ENCODE results near the gene WDR88. TPM values are rescaled to one million over a fixed set of nuclear protein-coding genes. Genes with fewer than 3 reads are reported as not detected.
A peak's percentile ranks its signal among the peaks of the same experiment; 100 is the strongest.
"Not testable (repeated sequence)": the region's sequence is repeated elsewhere in the genome, so short reads cannot be mapped to it uniquely, and the experiment has no call there.

Gene WDR88
- total RNA-seq, 1 donor from 2014 or later: not detected

GRCh38 chr19:33129901-33130300 lies 2.0 kb upstream of the WDR88 start:
- no peak for DNase-seq (ENCODE audit: low read depth)

DNA sequence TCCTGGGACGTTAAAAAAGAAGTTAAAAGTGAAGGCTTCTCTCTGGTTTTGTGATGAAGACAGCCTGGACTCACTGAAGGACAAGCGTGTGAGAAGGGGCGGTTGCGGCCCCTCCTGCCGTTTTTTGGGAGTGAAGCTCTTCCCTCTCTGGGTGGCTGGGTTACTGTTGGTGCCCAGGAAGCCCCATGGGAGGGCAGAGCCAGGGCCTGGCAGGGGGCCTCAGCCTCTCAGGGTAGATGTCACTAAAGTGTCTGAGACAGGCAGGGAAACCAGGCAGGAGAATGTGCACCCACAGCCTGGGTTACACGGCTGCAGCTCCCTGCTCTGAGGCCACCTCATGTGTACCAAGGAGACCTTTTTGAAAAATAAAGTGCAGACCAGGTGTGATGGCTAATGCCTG lies 1.5 kb upstream of the WDR88 start:
- DNase-seq (ENCODE audit: low read depth): no peak

GRCh38 chr19:33132425-33132824 lies 511 bp downstream of the WDR88 start:
- DNase-seq (ENCODE audit: low read depth): no peak

DNA sequence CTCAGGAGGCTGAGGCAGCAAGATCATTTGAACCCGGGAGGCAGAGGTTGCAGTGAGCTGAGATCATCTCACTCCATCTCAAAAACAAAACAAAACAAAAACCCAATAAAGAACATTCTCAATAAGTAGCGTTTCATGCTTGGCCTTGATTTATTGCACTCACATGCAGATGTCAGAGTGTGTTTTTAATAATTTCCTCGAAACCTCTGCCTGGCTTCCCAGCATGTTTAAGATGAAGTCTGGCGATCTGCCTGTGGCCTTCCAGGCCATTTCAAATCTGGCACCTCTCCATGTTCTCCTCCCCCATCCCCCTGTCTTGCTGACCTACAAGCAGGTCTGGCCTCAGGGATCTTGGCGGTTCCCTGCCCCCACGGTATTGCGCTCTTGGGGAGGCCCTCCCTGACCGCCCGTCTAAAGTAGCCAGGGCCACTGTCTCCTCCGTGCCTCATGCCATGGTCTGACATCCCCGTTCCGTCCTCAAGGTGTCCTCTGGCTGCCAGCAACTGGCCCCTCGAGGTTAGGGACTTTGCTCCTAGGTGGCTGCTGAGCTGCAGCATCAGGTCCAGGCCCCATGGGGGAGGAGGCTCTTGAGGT lies 1.6 kb downstream of the WDR88 start:
- DNase-seq (ENCODE audit: low read depth): no peak

DNA sequence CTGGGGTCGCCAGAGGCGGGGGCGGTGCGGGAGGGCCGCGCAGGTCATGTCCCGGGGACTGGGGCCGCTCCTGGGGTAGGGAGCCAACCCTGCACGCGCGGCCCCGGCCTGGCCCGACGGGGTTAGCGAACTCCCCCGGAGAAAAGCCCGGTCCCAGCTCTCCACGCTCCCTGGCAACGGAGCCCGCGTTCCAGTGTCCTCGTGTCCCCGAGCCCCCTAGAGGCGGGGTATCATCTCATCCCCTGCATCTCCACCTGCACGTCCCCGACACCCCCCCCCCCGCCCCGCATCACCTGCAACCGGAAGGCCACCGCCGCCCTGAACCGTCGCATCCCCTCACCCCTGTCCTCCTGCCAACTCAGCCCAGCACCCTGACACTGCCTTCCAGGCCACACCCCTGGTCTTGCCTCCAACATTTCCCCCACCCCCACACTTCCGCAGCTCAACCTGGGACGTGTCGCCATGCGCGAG lies 2.7 kb downstream of the WDR88 start:
- no peak for DNase-seq (ENCODE audit: low read depth)

GRCh38 chr19:33139165-33139564 lies 7.3 kb downstream of the WDR88 start:
- no peak for DNase-seq (ENCODE audit: low read depth)

GRCh38 chr19:33143897-33144405 lies 12.0 kb downstream of the WDR88 start:
- DNase-seq (ENCODE audit: low read depth): peak; percentile 19

GRCh38 chr19:33146209-33146608 lies 14.3 kb downstream of the WDR88 start:
- DNase-seq (ENCODE audit: low read depth): no peak

DNA sequence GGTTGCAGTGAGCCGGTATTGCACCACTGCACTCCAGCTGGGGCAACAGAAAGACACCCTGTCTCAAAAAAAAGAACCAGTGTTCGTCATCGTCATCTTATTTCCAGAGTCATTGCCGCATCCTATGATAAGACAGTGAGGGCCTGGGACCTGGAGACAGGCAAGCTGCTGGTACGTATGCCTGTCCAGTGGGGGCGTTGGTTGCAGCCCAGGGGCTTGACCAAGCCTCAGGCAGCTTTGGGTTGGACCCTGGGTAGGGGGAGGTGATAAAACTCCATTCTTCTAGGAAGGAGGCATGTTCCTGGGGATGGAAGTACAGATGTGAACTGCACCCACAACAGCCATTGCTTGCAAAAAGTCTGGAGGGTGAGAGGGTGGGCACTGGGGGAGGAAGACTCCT lies 15.6 kb downstream of the WDR88 start:
- DNase-seq (ENCODE audit: low read depth): no peak

GRCh38 chr19:33150852-33151518 lies 19.1 kb downstream of the WDR88 start:
- DNase-seq (ENCODE audit: low read depth): no peak

DNA sequence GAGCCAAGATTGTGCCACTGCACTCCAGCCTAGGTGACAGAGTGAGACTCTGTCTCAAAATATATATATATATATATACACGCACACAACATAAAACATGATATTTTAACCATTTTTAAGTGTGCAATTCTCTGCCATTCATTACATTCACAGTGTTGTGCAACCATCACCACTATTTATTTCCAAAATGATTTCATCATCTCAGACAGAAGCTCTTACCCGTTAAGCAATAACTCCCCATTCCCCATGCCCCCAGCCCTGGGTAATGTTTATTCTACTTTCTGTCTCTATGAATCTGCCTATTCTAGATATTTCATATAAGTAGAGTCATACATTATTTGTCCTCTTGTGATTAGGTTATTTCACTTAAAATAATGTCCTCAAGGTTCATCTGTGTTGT lies 20.3 kb downstream of the WDR88 start:
- DNase-seq (ENCODE audit: low read depth): no peak

DNA sequence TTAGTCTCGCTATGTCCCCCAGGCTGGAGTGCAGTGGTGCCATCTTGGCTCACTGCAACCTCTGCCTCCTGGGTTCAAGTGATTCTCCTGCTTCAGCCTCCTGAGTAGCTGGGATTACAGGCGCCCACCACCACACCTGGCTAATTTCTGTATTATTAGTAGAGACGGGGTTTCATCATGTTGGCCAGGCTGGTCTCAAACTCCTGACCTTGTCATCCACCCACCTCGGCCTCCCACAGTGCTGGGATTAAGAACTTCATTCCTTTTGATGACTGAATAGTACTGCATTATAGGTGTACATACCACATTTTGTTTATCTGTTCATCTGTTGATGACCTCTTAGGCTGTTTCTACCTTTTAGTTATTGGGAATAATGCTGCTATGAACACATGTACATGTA lies 20.7 kb downstream of the WDR88 start:
- not testable (repeated sequence) for DNase-seq (ENCODE audit: low read depth)

DNA sequence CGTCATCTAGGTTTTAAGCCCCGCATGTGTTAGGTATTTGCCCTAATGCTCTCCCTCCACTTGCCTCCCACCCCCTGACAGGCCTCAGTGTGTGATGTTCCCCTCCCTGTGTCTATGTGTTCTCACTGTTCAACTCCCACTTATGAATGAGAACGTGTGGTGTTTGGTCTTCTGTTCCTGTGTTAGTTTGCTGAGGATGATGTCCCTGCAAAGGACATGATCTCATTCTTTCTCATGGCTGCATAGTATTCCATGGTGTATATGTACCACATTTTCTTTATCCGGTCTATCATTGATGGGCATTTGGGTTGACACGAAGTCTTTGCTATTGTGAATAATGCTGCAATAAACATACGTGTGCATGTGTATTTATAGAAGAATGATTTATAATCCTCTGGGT lies 22.4 kb downstream of the WDR88 start:
- DNase-seq (ENCODE audit: low read depth): not testable (repeated sequence)

DNA sequence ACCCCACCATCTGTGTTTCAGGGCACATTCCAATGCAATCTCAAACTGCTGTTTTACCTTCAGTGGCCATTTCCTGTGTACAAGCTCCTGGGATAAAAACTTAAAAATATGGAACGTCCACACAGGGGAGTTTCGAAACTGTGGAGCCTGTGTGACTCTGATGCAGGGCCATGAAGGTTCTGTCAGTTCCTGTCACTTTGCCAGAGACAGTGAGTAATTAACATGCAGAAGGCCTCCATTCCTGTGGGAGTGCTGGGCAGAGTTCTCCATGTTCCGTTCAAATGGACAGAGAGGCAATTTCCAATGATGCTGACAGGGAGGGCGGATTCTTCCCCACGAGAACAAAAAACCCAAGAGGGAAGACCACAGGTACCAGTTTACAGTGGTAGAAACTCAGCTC lies 24.4 kb downstream of the WDR88 start:
- peak; percentile 5 for DNase-seq (ENCODE audit: low read depth)

- no peak for DNase-seq (ENCODE audit: low read depth)
Measured at GRCh38 chr19:33157906-33158305, 26.0 kb downstream of the WDR88 start.

DNA sequence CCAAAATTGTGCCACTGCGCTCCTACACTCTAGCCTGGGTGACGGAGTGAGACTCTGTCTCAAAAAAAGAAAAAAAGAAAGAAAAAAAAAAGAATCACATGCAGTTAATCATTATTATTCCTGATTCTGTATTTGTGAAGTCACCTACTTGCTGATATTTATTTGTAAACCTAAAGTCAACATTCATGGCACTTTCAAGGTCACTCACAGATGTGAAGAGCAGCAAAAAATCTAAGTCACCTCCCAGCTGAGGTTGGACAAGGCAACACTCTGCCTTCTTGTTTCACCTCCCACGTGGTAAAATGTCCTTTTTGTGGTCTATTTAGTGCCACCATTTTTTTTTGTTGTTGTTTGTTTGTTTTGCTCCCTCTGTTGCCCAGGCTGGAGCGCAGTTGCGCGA lies 26.5 kb downstream of the WDR88 start:
- no peak for DNase-seq (ENCODE audit: low read depth)

GRCh38 chr19:33159149-33159548 lies 27.2 kb downstream of the WDR88 start:
- no peak for DNase-seq (ENCODE audit: low read depth)

- DNase-seq (ENCODE audit: low read depth): no peak
Measured at GRCh38 chr19:33159893-33160292, 28.0 kb downstream of the WDR88 start.

DNA sequence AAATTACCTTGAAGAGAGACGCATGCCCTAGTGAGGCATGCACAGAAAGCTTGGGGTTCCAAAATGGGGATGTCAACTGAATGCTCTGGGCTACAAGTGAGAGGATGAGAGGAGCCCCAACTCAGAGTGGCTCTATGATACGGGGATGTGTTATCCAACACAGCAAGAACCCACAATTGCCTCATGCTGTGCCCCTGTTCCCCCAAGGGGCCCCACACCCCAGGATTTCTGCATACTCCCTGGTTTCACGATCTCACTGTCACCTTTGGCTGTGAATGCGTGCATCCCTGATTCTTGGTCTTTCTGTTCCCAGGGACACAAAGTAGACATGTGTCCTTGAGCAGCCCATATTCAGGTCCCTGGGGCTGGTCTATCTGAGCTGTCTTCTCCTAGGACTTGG lies 29.3 kb downstream of the WDR88 start:
- DNase-seq (ENCODE audit: low read depth): no peak

DNA sequence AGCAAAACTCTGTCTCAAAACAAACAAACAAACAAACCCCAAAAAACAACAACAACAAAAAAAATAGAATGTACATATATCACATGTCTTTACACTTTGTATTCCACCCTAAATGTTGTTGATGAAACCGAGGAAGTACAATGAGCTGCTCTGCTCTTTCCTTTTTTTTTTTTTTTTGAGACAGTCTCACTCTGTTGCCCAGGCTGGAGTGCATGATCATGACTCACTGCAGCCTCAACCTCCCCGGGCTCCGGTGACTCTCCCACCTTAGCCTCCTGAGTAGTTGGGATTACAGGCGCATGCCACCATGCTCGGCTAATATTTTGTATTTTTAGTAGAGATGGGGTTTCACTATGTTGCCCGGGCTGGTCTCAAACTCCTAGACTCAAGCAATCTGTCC lies 31.6 kb downstream of the WDR88 start:
- peak; percentile 11 for DNase-seq (ENCODE audit: low read depth)

GRCh38 chr19:33166037-33166436 lies 34.1 kb downstream of the WDR88 start:
- not testable (repeated sequence) for DNase-seq (ENCODE audit: low read depth)

GRCh38 chr19:33167438-33167837 lies 35.5 kb downstream of the WDR88 start:
- DNase-seq (ENCODE audit: low read depth): no peak

- DNase-seq (ENCODE audit: low read depth): no peak
Measured at GRCh38 chr19:33168528-33168927, 36.6 kb downstream of the WDR88 start.
